HFFc6 (cell line): ENCODE measurements around the gene TMUB2. TPM values are rescaled to one million over a fixed set of nuclear protein-coding genes. Genes with fewer than 3 reads are reported as not detected.
"Not testable (repeated sequence)": the region's sequence is repeated elsewhere in the genome, so short reads cannot be mapped to it uniquely, and the experiment has no call there.

Experiments used
- DNase-seq: peaks from one replicate; pipeline ENCODE4 v3.0.0-alpha.2; 2018
- H3K27ac Mint-ChIP-seq: 2 replicates; pipeline ENCODE4 v1.8.0; 2020; ENCODE audit warnings: mild to moderate bottlenecking, mixed read lengths
- H3K27me3 Mint-ChIP-seq: 2 replicates; pipeline ENCODE4 v1.8.0; 2021; ENCODE audit warnings: mild to moderate bottlenecking, moderate library complexity, mixed read lengths; ENCODE audit not compliant: insufficient read depth
- H3K36me3 Mint-ChIP-seq: 2 replicates; pipeline ENCODE4 v1.8.0; 2021; ENCODE audit warnings: low read depth, mixed read lengths
- H3K4me1 Mint-ChIP-seq: 2 replicates; pipeline ENCODE4 v1.8.0; 2020; ENCODE audit warnings: low read depth, mixed read lengths
- H3K4me3 Mint-ChIP-seq: 2 replicates; pipeline ENCODE4 v1.8.0; 2020; ENCODE audit warnings: mild to moderate bottlenecking, moderate library complexity, mixed read lengths
- H3K9me3 Mint-ChIP-seq: 2 replicates; pipeline ENCODE4 v1.8.0; 2020; ENCODE audit warnings: mild to moderate bottlenecking, mixed read lengths
- total RNA-seq, 6 experiments: library from RNA; stranded (reverse); fragmentation: NEBNext Ultra II Directional; extraction: Animal tissue kit (Norgen Biotek cat#: 25700); gene quantifications; 2 replicates in 1 of 6; 3 replicates in 5 of 6; pipeline ENCODE4 v1.2.3, GENCODE V29; 2021
- TF ChIP-seq, protein P1 (sequence below): fragments of 200-600 bp; sonication (generic); IDR thresholded peaks from 2 replicates; pipeline ENCODE4 v1.5.0; 2021; ENCODE audit warnings: antibody characterized with exemption, mild to moderate bottlenecking

The TMUB2 gene
- total RNA-seq, 6 experiments from 2014 or later: 29.8 to 37.7 (median 34.0) TPM

DNA sequence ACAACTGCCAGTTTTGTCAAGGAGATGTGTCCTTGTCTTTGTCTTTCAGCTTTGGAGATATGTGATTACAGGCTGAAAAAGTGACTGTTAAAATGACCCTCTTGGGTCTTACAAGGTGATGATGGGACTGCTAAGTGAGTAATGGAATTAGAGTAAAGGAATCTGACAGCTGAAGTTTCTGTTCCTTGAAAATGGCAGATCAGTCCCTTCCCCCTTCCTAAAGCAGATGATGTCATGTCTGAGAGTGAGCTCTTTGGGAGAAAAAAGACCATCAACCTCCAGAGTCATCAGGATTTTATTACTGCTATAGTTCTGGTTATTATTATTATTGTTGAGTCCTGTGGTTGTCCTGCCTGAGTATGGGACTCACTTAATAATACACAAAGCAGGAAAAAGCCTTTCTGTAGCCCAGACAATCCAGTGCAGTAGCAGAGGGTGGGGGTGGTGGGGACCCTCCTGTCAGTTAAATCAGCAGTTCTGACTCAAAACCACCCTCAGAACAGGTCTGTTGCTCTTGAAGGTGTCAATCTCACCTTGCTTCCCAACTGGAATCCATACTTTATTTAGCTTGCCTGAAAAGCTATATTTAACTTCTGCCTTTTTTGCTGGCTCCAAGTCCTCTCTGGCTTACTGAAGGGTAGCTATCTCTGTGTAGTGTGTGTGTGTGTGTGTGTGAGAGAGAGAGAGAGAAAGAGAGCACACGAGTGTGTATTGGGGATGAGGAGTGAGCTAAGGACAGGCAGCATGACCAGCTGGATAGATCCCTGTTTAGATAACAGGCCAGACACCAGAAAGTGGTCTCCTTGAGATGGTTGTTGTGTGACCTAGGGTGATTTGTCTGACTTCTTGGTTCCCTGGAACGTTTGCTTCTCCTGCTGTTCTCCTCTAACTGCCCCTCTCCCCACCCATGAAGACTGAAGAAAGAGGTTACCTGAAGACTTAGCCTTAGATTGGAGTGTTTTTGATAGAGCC is 40.1 kb upstream of the TMUB2 start:
- Mint-ChIP-seq H3K27me3 (no peaks in the 10 kb centered on the region; the same call in 1 of the 2 replicates), H3K27ac (no peak overlapping the region)

DNA sequence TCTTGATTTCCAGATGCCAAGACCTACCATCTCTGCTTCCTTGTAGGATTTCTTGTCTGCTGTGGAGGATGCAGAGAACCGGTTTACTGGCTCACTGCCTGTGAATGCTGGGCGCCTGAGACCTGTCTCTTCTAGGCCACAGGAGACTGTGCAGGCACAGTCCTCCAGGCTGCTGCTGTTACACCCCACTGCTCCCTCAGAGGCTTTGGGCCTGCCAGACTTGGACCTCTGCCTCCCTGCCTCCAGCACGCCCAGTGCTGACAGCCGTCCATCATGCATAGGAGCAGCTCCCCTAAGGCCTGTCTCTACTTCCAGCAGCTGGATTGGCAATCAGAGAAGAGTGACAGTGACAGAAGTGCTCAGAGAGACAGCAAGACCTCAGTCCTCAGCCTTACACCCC is 39.0 kb upstream of the TMUB2 start:
- DNase-seq: no peak
- Mint-ChIP-seq H3K4me1 (peaks cover 13% of the 10 kb centered on the region), H3K27ac (no peak overlapping the region), H3K9me3 (no peaks in the 10 kb centered on the region), H3K27me3 (peaks cover 1% of the 10 kb centered on the region), H3K36me3 (peaks cover 7% of the 10 kb centered on the region; the same call in 1 of the 2 replicates), H3K4me3 (no peak overlapping the region)
- TF ChIP-seq, protein P1, sequence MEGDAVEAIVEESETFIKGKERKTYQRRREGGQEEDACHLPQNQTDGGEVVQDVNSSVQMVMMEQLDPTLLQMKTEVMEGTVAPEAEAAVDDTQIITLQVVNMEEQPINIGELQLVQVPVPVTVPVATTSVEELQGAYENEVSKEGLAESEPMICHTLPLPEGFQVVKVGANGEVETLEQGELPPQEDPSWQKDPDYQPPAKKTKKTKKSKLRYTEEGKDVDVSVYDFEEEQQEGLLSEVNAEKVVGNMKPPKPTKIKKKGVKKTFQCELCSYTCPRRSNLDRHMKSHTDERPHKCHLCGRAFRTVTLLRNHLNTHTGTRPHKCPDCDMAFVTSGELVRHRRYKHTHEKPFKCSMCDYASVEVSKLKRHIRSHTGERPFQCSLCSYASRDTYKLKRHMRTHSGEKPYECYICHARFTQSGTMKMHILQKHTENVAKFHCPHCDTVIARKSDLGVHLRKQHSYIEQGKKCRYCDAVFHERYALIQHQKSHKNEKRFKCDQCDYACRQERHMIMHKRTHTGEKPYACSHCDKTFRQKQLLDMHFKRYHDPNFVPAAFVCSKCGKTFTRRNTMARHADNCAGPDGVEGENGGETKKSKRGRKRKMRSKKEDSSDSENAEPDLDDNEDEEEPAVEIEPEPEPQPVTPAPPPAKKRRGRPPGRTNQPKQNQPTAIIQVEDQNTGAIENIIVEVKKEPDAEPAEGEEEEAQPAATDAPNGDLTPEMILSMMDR: no peak

More for the DNA sequence above, 40.1 kb upstream of the TMUB2 start:
- TF ChIP-seq, protein P1: no peak
- H3K9me3 Mint-ChIP-seq: no peaks in the 10 kb centered on the region
- peaks cover 6% of the 10 kb centered on the region; the same call in 1 of the 2 replicates for H3K36me3 Mint-ChIP-seq
- H3K4me3 Mint-ChIP-seq: no peak overlapping the region
- peaks cover 18% of the 10 kb centered on the region for H3K4me1 Mint-ChIP-seq
- no peak for DNase-seq

- H3K27ac Mint-ChIP-seq, H3K4me3 Mint-ChIP-seq, DNase-seq, H3K27me3 Mint-ChIP-seq, H3K9me3 Mint-ChIP-seq: not testable (repeated sequence)
- peaks cover 12% of the 10 kb centered on the region; the same call in 1 of the 2 replicates for H3K36me3 Mint-ChIP-seq
- peaks cover 13% of the 10 kb centered on the region for H3K4me1 Mint-ChIP-seq
These were observed 37.7 kb upstream of the TMUB2 start for GRCh38 chr17:44149066-44149465.

GRCh38 chr17:44149750-44150329 is 36.9 kb upstream of the TMUB2 start:
- peaks cover 12% of the 10 kb centered on the region for H3K4me1 Mint-ChIP-seq
- H3K9me3 Mint-ChIP-seq: no peaks in the 10 kb centered on the region
- peaks cover 12% of the 10 kb centered on the region; the same call in 1 of the 2 replicates for H3K36me3 Mint-ChIP-seq
- no peak overlapping the region for H3K4me3 Mint-ChIP-seq
- no peak for DNase-seq
- H3K27me3 Mint-ChIP-seq: peaks cover 1% of the 10 kb centered on the region
- H3K27ac Mint-ChIP-seq: no peak overlapping the region
- TF ChIP-seq, protein P1: no peak

- Mint-ChIP-seq H3K4me1 (no peaks in the 10 kb centered on the region), H3K27ac (peak overlapping the region; percentile 49; the same call in 1 of the 2 replicates), H3K27me3 (peaks cover 1% of the 10 kb centered on the region), H3K9me3 (no peaks in the 10 kb centered on the region), H3K36me3 (peaks cover 11% of the 10 kb centered on the region), H3K4me3 (no peak overlapping the region)
- TF ChIP-seq, protein P1: no peak
- DNase-seq: no peak
These were observed 33.9 kb upstream of the TMUB2 start for GRCh38 chr17:44152875-44153274.

DNA sequence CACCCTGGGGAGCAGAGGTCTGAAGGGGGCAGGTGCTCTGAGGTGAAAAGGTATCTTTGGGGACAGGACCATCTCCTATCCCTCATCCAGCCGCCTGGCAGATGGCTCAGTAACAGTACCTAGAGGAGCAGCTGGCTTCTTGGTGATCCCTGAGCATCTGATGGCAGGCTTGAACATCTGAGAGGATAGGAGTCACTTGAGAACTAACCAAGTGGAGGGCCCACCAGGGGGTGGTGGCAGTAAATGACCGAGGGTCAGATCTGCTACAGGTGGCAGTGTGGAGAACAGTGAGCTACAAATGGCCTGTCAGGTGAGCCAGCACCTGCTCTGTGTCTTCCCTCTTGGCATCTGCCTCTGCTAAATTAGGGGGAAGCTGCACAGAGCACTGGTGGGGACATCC is 31.3 kb upstream of the TMUB2 start:
- Mint-ChIP-seq H3K9me3 (no peaks in the 10 kb centered on the region), H3K36me3 (peaks cover 20% of the 10 kb centered on the region), H3K27ac (no peak overlapping the region), H3K4me1 (peaks cover 8% of the 10 kb centered on the region), H3K4me3 (no peak overlapping the region), H3K27me3 (peaks cover 1% of the 10 kb centered on the region)
- TF ChIP-seq, protein P1: no peak
- DNase-seq: no peak
